Tibial nerve (tissue), 4 donors: ENCODE data around the gene TBC1D2B.

Experiments used
- CTCF ChIP-seq, 5 experiments: fragments of 200-600 bp in 3 of 5; fragments of 450-650 bp in 2 of 5; sonication (generic) in 3 of 5; IDR thresholded peaks; one replicate each; pipeline ENCODE4 v1.5.1; 2016 to 2019; ENCODE audit warnings: antibody characterized with exemption in 5 of 5, mild to moderate bottlenecking in 3 of 5, moderate library complexity in 2 of 5
- EP300 ChIP-seq, 2 donors: sonication (generic); formaldehyde crosslinking; IDR thresholded peaks; one replicate each; pipeline ENCODE4 v1.6.1; 2017; ENCODE audit warnings: antibody characterized with exemption in 2 of 2, mild to moderate bottlenecking in 1 of 2
- POLR2A ChIP-seq, 2 donors: fragments of 450-650 bp; IDR thresholded peaks; one replicate each; pipeline ENCODE4 v1.6.1; 2017; ENCODE audit warnings: antibody characterized with exemption in 2 of 2, mild to moderate bottlenecking in 2 of 2, moderate library complexity in 2 of 2

GRCh38 chr15:77985931-77986480 is 91.5 kb downstream of the TBC1D2B start:
- TF ChIP-seq CTCF (IDR thresholded peaks at IDR 0.05) (no peak), POLR2A (IDR thresholded peaks at IDR 0.05) (no peak), EP300 (IDR thresholded peaks at IDR 0.05) (no peak)
